NCI-H128 (cell line): ENCODE results near the gene ACOX1.
"Not testable (repeated sequence)": the region's sequence is repeated elsewhere in the genome, so short reads cannot be mapped to it uniquely, and the experiment has no call there.

ENCODE experiments used
- DNase-seq: peaks from one replicate; lab custom pipeline; 2025; ENCODE audit not compliant: unreplicated experiment; lab: John Stamatoyannopoulos, UW

Gene ACOX1

GRCh38 chr17:75981019-75981615 is 2.2 kb upstream of the ACOX1 start:
- no peak for DNase-seq

DNA sequence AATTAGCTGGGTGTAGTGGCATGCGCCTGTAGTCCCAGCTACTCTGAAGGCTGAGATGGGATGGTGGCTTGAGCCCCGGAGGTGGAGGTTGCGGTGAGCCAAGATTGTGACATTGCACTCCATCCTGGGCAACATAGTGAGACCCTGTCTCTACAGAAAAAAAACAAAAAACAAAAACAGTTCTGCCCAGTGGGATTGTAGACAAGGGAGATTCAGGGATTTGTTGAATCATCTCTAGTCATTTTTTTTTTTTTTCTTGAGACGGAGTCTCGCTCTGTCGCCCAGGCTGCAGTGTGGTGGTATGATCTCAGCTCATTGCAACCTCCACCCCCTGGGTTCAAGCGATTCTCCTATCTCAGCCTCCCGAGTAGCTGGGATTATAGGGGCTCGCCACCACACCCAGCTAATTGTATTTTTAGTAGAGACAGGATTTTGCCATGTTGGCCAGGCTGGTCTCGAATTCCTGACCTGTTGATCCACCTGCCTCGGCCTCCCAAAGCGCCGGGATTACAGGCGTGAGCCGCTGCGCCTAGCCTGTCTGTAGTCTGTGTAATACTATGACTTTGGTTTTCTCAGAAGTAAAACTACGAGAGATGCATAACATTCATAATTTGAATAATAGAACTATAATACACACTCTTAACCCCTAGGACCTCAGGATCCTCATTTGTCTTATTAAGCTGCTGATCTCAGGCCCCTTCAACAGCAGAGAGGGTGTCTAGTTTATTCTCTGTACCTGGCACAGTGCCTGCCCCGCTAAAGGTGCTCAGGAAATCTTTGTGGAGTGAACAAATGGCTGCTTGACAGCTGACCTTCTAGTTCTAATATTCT is 1.4 kb upstream of the ACOX1 start:
- DNase-seq = no peak

- DNase-seq = no peak
Measured at GRCh38 chr17:75979705-75980187, 780 bp upstream of the ACOX1 start.

DNA sequence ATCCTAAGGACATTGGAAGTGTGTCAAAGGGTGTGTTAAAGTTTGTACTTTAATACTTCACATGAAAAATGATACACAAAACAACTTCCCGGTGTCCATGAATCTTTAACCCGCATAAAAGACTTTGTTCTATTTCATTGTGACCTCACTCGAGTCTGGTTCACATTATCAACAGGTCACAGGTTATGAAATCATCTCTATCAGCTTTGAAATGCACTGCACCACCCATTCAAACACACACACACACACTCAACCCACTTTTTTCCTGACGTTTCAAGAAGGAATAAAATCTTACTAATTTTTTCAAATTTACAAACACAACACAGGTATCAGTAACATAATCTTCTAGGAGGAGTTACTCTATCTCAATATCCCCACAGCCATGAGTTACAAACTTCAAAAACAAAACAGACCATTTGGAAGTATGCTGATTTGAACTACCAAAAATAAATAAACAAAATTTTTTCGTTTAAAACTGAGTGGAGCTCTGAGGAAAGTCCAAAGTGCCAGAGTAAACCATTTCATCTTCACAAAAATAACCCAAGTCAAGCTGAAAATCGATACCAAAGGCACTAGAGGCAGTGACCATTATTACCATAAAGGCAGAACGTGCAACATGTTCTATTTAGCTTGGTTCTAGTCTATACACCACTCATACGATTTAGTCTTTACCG is 2.7 kb downstream of the ACOX1 start:
- DNase-seq = no peak

DNA sequence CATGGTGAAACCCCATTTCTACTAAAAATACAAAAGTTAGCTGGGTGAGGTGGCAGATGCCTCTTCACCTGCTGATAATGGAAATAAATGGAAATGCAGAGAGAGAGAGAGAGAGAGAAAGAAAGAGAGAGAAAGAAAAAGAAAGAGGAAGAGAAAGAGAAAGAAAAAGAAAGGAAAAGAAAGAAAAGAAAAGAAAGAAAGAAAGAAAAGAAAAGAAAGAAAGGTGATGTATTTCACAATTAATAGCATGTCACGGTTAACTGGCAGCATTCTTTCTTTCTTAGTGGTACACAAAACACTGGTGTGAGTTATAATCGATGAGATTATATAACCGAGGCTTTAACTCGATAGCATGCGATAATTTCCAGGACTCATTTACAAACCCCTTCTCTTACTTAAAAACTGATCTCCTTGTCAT is 3.2 kb downstream of the ACOX1 start:
- no peak for DNase-seq

DNA sequence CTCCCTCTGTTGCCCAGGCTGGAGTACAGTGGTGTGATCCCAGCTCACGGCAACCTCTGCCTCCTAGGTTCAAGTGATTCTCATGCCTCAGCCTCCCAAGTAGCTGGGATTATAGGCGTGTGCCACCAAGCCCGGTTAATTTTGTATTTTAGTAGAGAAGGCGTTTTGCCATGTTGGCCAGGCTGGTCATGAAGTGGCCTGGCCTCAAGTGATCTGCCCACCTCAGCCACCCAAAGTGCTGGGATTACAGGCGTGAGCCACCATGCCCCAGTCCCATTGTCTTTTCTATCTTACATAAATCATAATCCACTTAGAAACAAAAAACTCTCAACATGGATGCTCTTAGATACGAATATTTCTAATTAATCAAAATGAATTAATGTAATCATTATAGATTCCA is 3.8 kb downstream of the ACOX1 start:
- not testable (repeated sequence) for DNase-seq

DNA sequence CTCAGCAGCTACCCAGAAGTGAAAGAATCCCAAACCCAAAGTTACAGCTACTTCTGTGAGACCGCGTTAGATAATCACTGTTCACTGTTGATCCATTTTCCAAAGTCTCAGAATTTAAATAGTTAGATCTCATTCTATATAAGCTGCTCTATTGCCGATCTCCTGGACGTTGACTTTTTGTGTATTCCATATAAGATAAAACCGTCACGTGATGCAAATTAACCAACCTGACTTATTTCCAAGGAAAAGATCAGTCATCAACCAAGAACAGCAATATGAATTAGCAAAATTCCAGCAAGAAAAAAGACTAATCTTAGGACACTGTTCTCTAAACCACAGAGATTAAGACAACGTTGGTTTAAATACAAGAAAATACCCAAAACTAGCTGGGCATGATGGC is 8.3 kb downstream of the ACOX1 start:
- no peak for DNase-seq

GRCh38 chr17:75970011-75970523 is 8.9 kb downstream of the ACOX1 start:
- no peak for DNase-seq

GRCh38 chr17:75969044-75969443 is 9.9 kb downstream of the ACOX1 start:
- not testable (repeated sequence) for DNase-seq

DNA sequence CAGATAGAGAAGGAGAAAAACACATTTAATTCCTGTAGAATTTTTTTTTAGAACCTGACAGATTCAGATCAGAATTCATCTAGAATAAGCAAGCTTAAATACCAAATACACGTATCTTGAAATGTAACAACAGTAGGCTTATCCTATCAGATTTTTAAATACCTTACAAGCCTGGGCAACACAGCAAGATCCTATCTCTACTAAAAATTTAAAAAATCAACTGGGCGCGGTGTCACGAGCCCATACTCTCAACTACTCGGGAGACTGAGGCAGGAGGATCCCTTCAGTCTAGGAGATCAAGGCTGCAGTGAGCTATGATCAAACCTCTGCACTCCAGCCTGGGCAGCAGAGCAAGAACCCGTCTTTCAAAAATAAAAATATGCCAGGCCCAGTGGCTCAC is 13.5 kb downstream of the ACOX1 start:
- DNase-seq = no peak

DNA sequence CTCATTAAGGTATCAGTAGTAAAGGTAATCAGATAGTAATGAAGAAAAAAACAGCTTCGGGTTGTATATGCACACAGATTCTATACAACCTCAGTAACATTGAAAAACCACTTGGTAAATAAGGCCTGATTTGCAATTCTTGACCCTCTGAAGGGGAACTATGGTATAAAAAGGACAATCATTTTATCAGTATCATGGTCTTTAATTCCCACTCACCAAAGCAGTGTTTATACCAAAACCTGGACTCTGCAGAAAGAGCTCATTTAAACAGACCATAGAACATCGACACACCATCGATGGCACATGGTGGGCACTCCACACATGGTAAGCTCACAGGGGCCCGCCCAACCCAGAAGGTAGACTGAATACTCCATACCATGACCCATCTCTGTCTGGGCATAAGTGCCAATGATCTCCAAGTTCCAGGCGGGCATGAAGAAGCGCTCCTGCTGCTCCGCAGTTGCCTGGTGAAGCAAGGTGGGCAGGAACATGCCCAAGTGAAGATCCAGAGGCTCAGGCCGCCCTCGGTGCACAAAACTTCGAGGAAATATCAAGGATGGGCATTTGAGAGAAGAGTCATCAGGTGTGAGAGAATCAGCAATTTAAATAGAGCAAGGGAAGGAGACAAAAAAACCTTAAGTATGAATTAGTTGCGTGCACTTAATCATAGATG is 19.0 kb downstream of the ACOX1 start:
- DNase-seq = no peak

GRCh38 chr17:75959051-75959838 is 19.7 kb downstream of the ACOX1 start:
- DNase-seq = no peak

DNA sequence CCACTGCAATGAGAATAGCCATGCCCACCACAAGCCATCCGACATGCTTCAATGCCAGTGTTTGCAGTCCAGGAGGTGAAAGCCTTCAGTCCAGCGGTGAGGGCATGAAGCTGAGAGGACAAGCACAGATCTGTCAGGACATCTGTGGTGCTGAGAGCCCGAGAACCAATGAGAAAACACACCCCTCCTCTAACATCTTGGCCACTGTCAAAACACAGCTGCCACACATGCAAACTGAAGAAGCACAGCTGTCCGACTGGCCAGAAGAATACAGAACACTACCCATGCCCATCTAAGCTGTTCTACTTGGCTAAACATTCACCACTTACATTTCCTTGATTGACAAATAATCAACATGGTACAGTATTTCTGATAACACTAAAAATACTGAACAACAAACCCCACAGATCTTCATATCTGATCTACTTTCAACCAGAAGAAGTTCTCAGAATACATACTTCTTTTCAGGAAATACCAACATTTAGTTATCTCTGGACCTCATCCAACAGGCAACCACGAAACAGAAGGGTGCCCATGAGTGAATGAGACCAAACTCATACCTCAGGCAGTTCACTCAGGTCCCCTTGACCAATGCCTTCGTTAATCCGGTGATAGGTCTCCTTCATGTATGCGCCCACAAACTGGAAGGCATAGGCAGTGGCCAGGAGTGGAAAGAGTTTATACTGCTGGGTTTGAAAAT is 28.0 kb downstream of the ACOX1 start:
- DNase-seq = no peak

DNA sequence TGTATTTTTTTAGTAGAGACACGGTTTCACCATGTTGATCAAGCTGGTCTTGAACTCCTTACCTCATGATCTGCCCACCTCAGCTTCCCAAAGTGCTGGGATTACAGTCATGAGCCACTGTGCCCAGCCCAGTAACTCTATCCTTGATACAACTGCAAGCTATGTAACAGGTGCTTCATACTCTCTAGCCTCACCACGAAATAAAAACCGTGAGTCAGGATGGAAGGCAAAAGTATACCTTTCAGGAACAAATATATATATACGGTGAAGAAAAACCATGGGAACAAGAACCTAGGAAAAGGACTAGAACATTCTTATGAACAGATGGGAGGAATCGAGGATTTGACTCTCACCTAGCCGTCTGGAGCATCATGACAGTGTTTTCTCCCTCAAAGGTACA is 28.5 kb downstream of the ACOX1 start:
- DNase-seq = no peak

DNA sequence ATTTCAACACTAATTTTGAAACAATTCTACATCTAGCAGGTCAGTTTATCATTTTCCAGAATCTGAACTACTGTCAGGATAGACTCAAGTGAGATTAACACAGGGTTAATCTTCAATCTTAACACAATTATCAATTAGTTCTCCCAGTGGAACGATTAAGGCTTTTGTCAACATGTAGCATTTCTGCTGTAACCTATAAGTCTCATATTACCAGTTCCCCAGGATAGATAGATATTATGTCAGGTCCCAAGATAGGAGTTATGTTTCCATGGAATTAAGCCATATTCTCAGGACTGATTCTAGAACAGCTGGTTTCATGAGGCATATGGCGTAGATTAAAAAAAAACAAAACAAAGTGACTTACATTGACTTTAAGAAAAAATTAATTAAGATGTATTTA is 33.8 kb downstream of the ACOX1 start:
- no peak for DNase-seq

DNA sequence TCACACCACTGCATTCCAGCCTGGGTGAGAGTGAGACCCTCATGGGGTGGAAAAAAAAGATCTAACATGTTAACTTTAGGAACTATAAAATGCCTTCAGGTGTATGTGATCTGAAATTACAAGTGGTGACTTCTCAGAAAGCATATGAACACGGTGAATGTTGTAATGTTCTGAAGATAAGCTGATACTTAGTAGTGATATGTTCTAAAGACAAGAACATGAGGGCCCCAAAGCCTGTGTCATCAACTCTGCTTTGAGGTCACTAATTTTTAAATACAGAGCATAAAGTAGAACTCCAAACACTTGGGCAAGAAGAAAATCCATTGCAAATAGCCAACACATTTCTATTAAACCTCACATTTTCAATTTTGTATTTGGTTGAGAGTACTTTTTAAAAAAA is 35.5 kb downstream of the ACOX1 start:
- no peak for DNase-seq

DNA sequence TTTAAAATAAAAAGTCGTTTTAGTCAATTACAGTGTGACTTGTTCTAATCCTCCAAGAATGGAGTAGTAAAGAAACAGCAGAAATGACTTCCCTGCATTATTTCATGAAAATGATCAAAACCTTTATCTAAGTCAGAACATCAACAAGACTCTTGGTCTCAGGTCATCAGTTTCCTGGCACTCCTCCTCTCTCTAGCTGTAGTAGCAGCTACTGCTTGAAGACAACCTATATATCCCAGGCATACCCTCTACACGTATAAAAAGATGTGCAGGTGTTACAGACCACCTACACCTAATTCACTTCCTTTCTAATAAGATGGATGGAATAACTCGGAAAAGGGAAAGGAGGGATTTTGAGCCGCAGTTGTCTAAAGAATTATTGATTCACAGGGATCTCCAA is 36.5 kb downstream of the ACOX1 start:
- DNase-seq = no peak

- DNase-seq = no peak
Measured at GRCh38 chr17:75941442-75941819, 37.5 kb downstream of the ACOX1 start.

DNA sequence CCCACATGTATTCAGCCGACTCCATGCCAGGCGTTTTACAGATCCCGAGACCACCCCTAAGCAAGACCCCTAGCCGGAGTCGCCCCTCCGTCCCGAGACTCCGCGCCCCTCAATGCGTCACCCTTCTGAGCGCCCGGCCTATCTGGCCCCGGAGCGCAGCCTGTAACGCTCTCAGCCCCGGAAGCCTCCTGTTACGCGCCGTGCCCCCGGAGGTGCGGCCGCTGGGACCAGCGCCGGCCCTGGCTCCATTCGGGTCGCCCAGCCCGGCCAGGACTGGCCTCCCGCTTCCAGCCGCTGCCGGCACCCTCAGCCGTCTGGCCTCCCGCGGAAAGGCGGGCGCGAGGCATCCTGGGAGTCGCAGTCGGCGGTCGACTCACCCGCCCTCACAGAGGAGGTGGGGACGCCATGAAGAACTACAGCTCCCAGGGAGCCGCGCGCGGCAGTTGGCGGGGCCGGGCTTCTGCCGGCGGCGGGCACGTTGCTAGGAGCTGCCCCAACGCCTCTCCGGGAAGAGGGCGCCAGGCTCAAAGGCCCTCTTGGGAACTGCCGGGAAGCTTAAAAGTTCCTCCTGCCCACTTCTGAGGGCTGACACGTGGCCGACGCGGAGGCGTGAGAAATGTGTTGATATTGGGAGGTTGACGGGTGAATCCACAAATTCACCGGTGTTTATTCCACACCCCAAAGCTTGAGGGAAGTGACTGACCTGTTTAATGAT is 38.1 kb downstream of the ACOX1 start, which contains the start of gene FBF1:
FBF1 (minus strand) TSS at position 316 of the 715 bp plus-strand sequence. CDS start 2,893 bp downstream, outside the sequence.
- peak; percentile 72 for DNase-seq
